ENCODE data around the gene ACAP3.

The ACAP3 gene

DNA sequence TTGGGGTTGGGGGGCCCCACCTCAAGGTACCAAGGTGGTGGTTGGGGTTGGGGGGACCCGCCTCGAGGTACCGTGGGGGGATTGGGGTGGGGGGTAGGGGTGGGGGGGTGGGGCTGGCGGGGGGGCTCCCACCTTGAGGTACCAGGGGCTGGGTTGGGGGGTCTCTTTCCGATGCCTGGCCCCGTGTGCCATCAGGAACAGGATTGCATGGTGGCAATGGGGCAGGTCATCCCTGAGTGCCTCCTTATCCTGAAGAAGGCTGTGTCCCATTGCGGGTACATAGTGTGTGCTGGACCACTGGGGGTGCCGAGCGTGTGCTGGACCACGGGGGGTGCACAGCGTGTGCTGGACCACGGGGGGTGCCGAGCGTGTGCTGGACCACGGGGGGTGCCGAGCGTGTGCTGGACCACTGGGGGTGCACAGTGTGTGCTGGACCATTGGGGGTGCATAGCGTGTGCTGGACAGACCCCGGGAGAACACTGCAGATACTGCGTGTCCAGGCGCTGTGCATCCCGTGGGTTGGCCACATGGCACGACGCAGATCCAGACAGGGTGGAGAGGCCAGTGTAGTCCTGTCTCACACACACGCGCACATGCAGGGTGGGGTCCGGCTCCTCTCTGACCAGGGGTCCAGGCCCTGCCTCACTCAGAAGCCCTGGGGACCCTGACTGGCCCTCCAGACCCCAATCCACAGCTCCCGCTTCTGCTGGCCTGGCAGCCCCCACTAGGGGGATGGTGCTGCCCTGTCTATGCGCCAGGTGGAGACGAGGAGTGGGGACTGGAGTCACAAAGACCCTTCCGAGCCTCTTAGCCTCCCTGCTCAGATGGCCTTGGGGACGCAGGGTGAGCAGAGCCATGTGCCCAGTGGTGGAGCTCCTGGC lies 23.3 kb downstream of the ACAP3 start:
- DNase-seq (ENCODE audit: extremely low read depth, insufficient read length) = peak; percentile 10
- no peak overlapping the region for H3K4me3 ChIP-seq (replicated peaks; ENCODE audit: low read depth, low read length)
- H3K27me3 ChIP-seq (replicated peaks; ENCODE audit: control insufficient read depth, insufficient read depth, low read length) = no peaks in the 10 kb centered on the region
- TF ChIP-seq, protein P1, sequence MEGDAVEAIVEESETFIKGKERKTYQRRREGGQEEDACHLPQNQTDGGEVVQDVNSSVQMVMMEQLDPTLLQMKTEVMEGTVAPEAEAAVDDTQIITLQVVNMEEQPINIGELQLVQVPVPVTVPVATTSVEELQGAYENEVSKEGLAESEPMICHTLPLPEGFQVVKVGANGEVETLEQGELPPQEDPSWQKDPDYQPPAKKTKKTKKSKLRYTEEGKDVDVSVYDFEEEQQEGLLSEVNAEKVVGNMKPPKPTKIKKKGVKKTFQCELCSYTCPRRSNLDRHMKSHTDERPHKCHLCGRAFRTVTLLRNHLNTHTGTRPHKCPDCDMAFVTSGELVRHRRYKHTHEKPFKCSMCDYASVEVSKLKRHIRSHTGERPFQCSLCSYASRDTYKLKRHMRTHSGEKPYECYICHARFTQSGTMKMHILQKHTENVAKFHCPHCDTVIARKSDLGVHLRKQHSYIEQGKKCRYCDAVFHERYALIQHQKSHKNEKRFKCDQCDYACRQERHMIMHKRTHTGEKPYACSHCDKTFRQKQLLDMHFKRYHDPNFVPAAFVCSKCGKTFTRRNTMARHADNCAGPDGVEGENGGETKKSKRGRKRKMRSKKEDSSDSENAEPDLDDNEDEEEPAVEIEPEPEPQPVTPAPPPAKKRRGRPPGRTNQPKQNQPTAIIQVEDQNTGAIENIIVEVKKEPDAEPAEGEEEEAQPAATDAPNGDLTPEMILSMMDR (IDR thresholded peaks at IDR 0.05; ENCODE audit: insufficient read depth, low read length, poor library complexity, severe bottlenecking) = no peak
- H3K36me3 ChIP-seq (ENCODE audit: control insufficient read depth, insufficient read depth, low read length) = no peaks in the 10 kb centered on the region

DNA sequence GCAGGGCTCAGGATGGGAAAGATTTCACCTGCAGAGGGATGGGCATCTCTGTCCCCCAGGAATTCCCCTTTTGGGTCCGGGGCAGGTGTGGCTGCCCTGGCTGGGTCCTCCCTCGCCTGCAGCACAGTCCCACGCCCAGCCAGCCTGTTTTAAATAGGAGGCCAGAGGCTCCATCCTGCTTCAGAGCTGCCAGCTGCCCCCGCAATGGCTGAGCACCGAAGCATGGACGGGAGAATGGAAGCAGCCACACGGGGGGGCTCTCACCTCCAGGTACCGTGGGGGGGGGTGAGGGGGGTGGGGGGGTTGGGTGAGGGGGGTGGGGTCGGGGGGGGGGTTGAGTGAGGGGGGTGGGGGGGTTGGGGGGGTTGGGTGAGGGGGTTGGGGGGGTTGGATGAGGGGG lies 23.9 kb downstream of the ACAP3 start:
- no peaks in the 10 kb centered on the region for H3K27me3 ChIP-seq (replicated peaks; ENCODE audit: control insufficient read depth, insufficient read depth, low read length)
- no peak overlapping the region for H3K4me3 ChIP-seq (replicated peaks; ENCODE audit: low read depth, low read length)
- TF ChIP-seq, protein P1 (IDR thresholded peaks at IDR 0.05; ENCODE audit: insufficient read depth, low read length, poor library complexity, severe bottlenecking) = no peak
- no peaks in the 10 kb centered on the region for H3K36me3 ChIP-seq (ENCODE audit: control insufficient read depth, insufficient read depth, low read length)
- peak; percentile 9 for DNase-seq (ENCODE audit: extremely low read depth, insufficient read length)

DNA sequence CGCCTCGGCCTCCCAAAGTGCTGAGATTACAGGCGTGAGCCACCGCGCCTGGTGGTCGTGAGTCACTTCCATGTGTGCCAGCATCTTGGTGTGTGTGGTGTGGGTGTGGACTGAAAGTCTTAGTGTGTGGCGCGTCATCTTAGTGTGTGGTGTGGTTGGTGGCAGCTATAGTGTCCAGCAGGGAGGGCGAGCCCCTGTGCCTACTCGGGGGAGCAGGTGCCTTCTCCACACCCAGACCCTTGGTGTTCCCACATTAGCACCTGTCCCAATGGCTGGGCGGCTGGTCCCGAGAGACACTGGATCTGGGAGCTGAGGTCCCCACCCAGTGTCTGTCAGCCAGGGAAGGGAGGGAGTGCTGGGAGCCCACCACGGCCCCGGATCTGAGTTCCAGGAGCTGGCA lies 24.7 kb downstream of the ACAP3 start:
- no peak for DNase-seq (ENCODE audit: extremely low read depth, insufficient read length)
- H3K27me3 ChIP-seq (replicated peaks; ENCODE audit: control insufficient read depth, insufficient read depth, low read length) = no peaks in the 10 kb centered on the region
- TF ChIP-seq, protein P1 (IDR thresholded peaks at IDR 0.05; ENCODE audit: insufficient read depth, low read length, poor library complexity, severe bottlenecking) = no peak
- no peak overlapping the region for H3K4me3 ChIP-seq (replicated peaks; ENCODE audit: low read depth, low read length)
- no peaks in the 10 kb centered on the region for H3K36me3 ChIP-seq (ENCODE audit: control insufficient read depth, insufficient read depth, low read length)

DNA sequence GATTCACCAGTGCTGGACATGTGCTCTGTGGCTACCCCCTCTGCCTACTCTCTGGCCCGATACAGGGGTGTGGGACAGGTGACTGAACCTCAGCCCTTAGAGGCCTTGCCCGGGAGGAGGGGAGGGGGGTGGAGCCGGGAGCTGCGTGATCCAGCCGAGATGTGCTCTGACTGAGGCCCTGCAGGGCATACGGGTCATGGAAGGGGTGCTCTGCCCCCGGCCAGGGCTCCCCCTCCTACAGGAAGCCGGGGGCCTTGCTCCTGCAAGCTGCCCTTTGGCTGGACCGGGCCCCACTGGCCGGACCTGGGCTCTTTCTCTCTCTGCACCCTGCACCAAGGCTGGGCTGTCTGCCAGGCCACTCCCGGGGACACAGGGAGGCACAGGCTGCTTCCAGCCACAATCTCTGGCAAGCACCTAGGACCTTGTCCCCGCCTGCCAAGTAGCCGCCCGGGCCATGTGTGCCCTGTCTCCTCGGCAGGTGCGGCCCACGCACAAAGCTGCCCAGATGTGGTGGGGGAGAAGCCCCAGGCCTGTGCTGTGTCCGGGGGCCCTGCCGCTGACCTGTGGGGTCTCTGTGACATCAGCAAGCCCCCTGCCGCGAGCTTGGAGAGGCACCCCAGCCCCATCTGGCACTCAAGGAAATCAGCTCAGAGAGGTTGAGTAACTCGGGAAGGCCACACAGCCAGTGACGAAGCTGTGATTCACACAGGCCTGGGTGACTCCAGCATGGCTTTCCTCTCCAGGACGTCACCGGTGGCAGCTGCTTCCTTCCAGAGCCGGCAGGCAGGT lies 26.0 kb downstream of the ACAP3 start:
- TF ChIP-seq, protein P1 (IDR thresholded peaks at IDR 0.05; ENCODE audit: insufficient read depth, low read length, poor library complexity, severe bottlenecking) = no peak
- H3K4me3 ChIP-seq (replicated peaks; ENCODE audit: low read depth, low read length) = no peak overlapping the region
- no peaks in the 10 kb centered on the region for H3K36me3 ChIP-seq (ENCODE audit: control insufficient read depth, insufficient read depth, low read length)
- no peak for DNase-seq (ENCODE audit: extremely low read depth, insufficient read length)
- no peaks in the 10 kb centered on the region for H3K27me3 ChIP-seq (replicated peaks; ENCODE audit: control insufficient read depth, insufficient read depth, low read length)

DNA sequence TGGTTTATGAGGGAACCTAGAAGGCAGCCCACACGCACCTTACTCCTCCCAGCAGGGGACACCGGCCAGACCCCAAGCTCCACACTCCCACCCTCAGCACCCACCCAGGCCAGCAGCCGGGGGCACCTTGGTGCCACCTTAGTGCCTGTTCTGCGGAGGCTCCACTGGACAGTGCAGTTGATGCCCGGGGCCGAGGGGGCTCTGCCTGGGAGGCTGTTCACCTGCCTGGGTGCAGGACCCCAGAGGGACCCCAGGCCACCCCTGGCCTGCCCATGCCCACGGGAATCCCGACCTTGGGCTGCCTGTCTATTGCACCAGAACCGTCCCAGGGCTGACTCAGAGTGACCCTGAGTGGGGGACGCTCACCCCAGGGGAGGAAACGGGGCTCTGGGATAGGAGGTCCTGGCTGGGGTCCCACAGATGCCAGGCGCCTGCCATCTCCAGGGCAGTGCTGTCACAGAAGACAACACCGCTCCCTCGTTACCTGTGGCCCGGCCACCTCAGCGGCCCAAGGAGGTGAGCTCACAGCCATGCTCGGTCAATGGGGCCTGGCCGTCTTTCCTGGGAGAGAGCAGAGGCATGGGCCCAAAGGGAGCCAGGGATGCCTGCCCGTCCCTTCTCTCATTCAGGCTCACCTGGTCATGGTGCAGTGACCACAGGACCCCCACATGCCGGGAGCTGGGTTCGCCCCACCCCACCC lies 26.8 kb downstream of the ACAP3 start:
- no peak overlapping the region for H3K4me3 ChIP-seq (replicated peaks; ENCODE audit: low read depth, low read length)
- H3K27me3 ChIP-seq (replicated peaks; ENCODE audit: control insufficient read depth, insufficient read depth, low read length) = no peaks in the 10 kb centered on the region
- no peak for DNase-seq (ENCODE audit: extremely low read depth, insufficient read length)
- TF ChIP-seq, protein P1 (IDR thresholded peaks at IDR 0.05; ENCODE audit: insufficient read depth, low read length, poor library complexity, severe bottlenecking) = no peak
- no peaks in the 10 kb centered on the region for H3K36me3 ChIP-seq (ENCODE audit: control insufficient read depth, insufficient read depth, low read length)
